HL-60 (cell line): ENCODE results near the gene SLC22A3.

ENCODE experiments used
- DNase-seq, 2 experiments: peaks; one replicate each; pipeline ENCODE4 v3.0.0-alpha.2; 2010 to 2020; ENCODE audit warnings: low read depth in 1 of 2, low spot score in 1 of 2
- H3K27ac ChIP-seq: fragments of 250-450 bp; sonication (Bioruptor Pico); replicated peaks from 2 replicates; pipeline ENCODE4 v1.5.1; 2020; ENCODE audit warnings: mild to moderate bottlenecking, moderate library complexity
- H3K27me3 ChIP-seq: fragments of 250-450 bp; sonication (Bioruptor Pico); 2 replicates; pipeline ENCODE4 v1.5.1; 2021; ENCODE audit warnings: mild to moderate bottlenecking, moderate library complexity; ENCODE audit not compliant: insufficient read depth, poor library complexity, severe bottlenecking
- H3K4me3 ChIP-seq: replicated peaks from 2 replicates; pipeline ENCODE4 v1.5.1; 2011; ENCODE audit warnings: mild to moderate bottlenecking, control low read depth, low read length; ENCODE audit not compliant: insufficient read depth
- CTCF ChIP-seq: IDR thresholded peaks from one replicate; pipeline ENCODE4 v1.5.1; 2011; ENCODE audit warnings: low read length, control low read depth, inconsistent platforms; ENCODE audit not compliant: insufficient read depth
- GABPA ChIP-seq: IDR thresholded peaks from 2 replicates; pipeline ENCODE4 v1.6.1; 2012; ENCODE audit warnings: low read depth
- POLR2AphosphoS5 ChIP-seq: IDR thresholded peaks from 2 replicates; pipeline ENCODE4 v1.6.1; 2012; ENCODE audit warnings: low read depth
- REST ChIP-seq: IDR thresholded peaks from 2 replicates; pipeline ENCODE4 v1.6.1; 2012; ENCODE audit warnings: low read depth; ENCODE audit not compliant: insufficient replicate concordance
- SPI1 ChIP-seq: IDR thresholded peaks from 2 replicates; pipeline ENCODE4 v1.6.1; 2012; ENCODE audit warnings: low read depth, mild to moderate bottlenecking, borderline replicate concordance

Gene SLC22A3

GRCh38 chr6:160412993-160413392, 64.8 kb downstream of the SLC22A3 start:
- Histone ChIP-seq H3K4me3 (no peak overlapping the region), H3K27me3 (peaks cover 2% of the 10 kb centered on the region), H3K27ac (no peak overlapping the region)
- no peak for DNase-seq
- TF ChIP-seq SPI1 (no peak), REST (no peak), POLR2AphosphoS5 (no peak), GABPA (no peak), CTCF (no peak)

GRCh38 chr6:160417146-160417545, 69.0 kb downstream of the SLC22A3 start:
- Histone ChIP-seq H3K27ac (no peak overlapping the region), H3K27me3 (peaks cover 2% of the 10 kb centered on the region), H3K4me3 (no peak overlapping the region)
- TF ChIP-seq POLR2AphosphoS5 (no peak), CTCF (no peak), SPI1 (no peak), REST (no peak), GABPA (no peak)
- no peak for DNase-seq

- TF ChIP-seq POLR2AphosphoS5 = no peak
- no peak for TF ChIP-seq CTCF
- TF ChIP-seq REST = no peak
- TF ChIP-seq GABPA = no peak
- no peak for TF ChIP-seq SPI1
- Histone ChIP-seq H3K4me3 (no peak overlapping the region), H3K27ac (no peak overlapping the region), H3K27me3 (peaks cover 2% of the 10 kb centered on the region)
- no peak for DNase-seq
Measured at GRCh38 chr6:160417550-160417949, 69.4 kb downstream of the SLC22A3 start.
